GM12875 (cell line): ENCODE results near the gene PACSIN2.

Experiments used
- H3K4me3 ChIP-seq: one replicate; pipeline ENCODE4 v1.5.1; 2011; ENCODE audit warnings: low read depth, low read length, control low read depth
- TF ChIP-seq, protein P1 (sequence below): IDR thresholded peaks from 2 replicates; pipeline ENCODE4 v1.5.1; 2011; ENCODE audit warnings: low read depth, mild to moderate bottlenecking, control low read depth, inconsistent platforms, low read length, moderate library complexity, borderline replicate concordance; ENCODE audit not compliant: insufficient read depth

PACSIN2 gene

DNA sequence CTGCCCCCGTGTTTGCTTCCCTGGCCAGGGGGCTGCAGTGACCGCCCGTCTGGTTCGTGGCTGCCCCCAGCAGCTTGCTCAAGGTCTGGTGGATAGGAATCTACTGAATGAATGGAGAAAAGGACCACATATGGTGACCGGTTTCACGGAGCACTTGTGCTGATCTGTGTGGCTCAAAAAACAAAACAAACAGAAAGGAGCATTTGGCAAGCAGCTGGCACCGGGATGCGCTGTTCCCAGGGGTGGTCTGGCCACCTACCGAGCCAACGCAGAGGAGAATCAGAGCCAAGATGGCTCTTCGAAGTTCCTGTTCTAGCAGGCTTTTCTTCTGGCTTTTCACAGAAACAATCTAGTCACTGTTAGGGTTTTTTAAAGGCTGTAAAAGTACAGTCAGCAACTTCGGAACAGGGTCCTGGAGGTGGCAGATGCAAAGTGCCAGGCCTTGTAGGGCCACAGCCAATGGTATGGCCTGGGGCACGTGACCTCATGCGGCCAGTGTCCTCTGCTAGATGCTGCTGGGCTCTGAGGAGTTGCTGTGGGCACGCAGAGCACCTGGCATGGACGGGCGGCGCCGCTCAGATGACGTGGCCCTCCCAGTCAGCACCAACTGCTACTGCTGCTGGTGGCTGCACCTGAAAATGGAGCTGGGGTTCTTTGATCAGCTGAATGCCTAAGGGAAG lies 27.3 kb upstream of the PACSIN2 start:
- TF ChIP-seq, protein P1, sequence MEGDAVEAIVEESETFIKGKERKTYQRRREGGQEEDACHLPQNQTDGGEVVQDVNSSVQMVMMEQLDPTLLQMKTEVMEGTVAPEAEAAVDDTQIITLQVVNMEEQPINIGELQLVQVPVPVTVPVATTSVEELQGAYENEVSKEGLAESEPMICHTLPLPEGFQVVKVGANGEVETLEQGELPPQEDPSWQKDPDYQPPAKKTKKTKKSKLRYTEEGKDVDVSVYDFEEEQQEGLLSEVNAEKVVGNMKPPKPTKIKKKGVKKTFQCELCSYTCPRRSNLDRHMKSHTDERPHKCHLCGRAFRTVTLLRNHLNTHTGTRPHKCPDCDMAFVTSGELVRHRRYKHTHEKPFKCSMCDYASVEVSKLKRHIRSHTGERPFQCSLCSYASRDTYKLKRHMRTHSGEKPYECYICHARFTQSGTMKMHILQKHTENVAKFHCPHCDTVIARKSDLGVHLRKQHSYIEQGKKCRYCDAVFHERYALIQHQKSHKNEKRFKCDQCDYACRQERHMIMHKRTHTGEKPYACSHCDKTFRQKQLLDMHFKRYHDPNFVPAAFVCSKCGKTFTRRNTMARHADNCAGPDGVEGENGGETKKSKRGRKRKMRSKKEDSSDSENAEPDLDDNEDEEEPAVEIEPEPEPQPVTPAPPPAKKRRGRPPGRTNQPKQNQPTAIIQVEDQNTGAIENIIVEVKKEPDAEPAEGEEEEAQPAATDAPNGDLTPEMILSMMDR, result no peak
- no peak overlapping the region for H3K4me3 ChIP-seq

GRCh38 chr22:43039800-43040199 lies 24.9 kb upstream of the PACSIN2 start:
- H3K4me3 ChIP-seq, result no peak overlapping the region
- TF ChIP-seq, protein P1, result no peak

- TF ChIP-seq, protein P1, result no peak
- no peak overlapping the region for H3K4me3 ChIP-seq
Measured at GRCh38 chr22:43038325-43038724, 23.4 kb upstream of the PACSIN2 start.

- no peak overlapping the region for H3K4me3 ChIP-seq
- TF ChIP-seq, protein P1, result no peak
Measured at GRCh38 chr22:43036282-43036829, 21.4 kb upstream of the PACSIN2 start.

DNA sequence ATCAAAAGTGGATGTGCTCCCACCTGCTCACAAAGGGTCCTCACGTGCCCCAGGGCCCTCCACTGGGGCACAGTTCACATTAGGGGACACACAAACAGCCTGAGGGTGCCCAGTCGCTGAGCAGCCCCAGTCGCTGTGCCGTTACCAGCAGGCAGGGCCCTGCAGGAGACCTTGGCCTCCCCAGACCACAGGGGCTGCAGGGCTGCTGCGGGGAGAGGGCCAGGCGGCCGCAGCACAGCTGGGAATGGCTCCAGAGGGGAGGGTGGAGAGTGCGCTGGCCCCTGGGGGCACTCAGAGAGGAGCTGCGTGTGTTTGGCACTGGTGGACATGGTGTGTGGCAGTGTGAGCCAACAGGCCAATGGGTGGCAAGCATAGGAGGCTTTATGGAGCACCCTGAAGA lies 20.3 kb upstream of the PACSIN2 start:
- TF ChIP-seq, protein P1, result no peak
- H3K4me3 ChIP-seq, result no peak overlapping the region

- TF ChIP-seq, protein P1, result no peak
- no peak overlapping the region for H3K4me3 ChIP-seq
Measured at GRCh38 chr22:43031617-43032016, 16.7 kb upstream of the PACSIN2 start.

- TF ChIP-seq, protein P1, result no peak
- H3K4me3 ChIP-seq, result no peak overlapping the region
Measured at GRCh38 chr22:43018615-43019014, 3.7 kb upstream of the PACSIN2 start.
